K562 (cell line): ENCODE results near the gene RBM28. TPM values are rescaled to one million over a fixed set of nuclear protein-coding genes. Genes with fewer than 3 reads are reported as not detected.
A peak's percentile ranks its signal among the peaks of the same experiment; 100 is the strongest.

Experiments used
- E2F8 ChIP-seq: fragments of 450-650 bp; IDR thresholded peaks from 2 replicates; pipeline ENCODE4 v1.7.1; 2018; ENCODE audit warnings: mild to moderate bottlenecking, low read depth; ENCODE audit not compliant: partially characterized antibody
- EP400 ChIP-seq: fragments of 450-650 bp; IDR thresholded peaks from 2 replicates; pipeline ENCODE4 v1.6.1; 2017; ENCODE audit warnings: antibody characterized with exemption, mild to moderate bottlenecking, moderate library complexity
- ESRRB ChIP-seq: fragments of 250-450 bp; sonication (Bioruptor Pico); IDR thresholded peaks from 2 replicates; pipeline ENCODE4 v1.5.0; 2020; ENCODE audit warnings: mild to moderate bottlenecking, moderate library complexity, borderline replicate concordance
- HEY1 ChIP-seq: fragments of 250-450 bp; sonication (Bioruptor Pico); IDR thresholded peaks from 2 replicates; pipeline ENCODE4 v1.5.0; 2020; ENCODE audit warnings: mild to moderate bottlenecking, moderate library complexity, borderline replicate concordance
- HMGN3 ChIP-seq: IDR thresholded peaks from 2 replicates; pipeline ENCODE4 v1.6.1; 2011; ENCODE audit warnings: borderline replicate concordance, low read depth, mild to moderate bottlenecking, mixed read lengths, low read length; ENCODE audit not compliant: insufficient read length; ENCODE audit errors: extremely low read depth
- KAT2B ChIP-seq: IDR thresholded peaks from one replicate; pipeline ENCODE4 v1.6.1; 2012; ENCODE audit warnings: low read depth, mild to moderate bottlenecking, control low read depth, inconsistent platforms, low read length, moderate library complexity
- MEIS2 ChIP-seq: fragments of 450-650 bp; IDR thresholded peaks from 2 replicates; pipeline ENCODE4 v1.6.1; 2014; ENCODE audit warnings: mild to moderate bottlenecking; ENCODE audit not compliant: partially characterized antibody
- MYBL2 ChIP-seq, 2 experiments: fragments of 450-650 bp in 1 of 2; sonication (generic) in 1 of 2; formaldehyde crosslinking in 1 of 2; IDR thresholded peaks; 2 replicates each; pipeline versions ENCODE4 v1.6.1 to v1.8.1; 2017 to 2022; ENCODE audit warnings: borderline replicate concordance in 1 of 2, inconsistent platforms in 1 of 2, low read depth in 1 of 2, mild to moderate bottlenecking in 1 of 2, missing genetic modification reagents in 1 of 2, moderate library complexity in 1 of 2
- PCBP1 ChIP-seq: fragments of 200-400 bp; formaldehyde crosslinking; IDR thresholded peaks from 2 replicates; pipeline ENCODE4 v1.6.1; 2018; ENCODE audit warnings: mild to moderate bottlenecking, low read depth, low read length; ENCODE audit not compliant: poor library complexity, severe bottlenecking
- SNIP1 ChIP-seq: fragments of 450-650 bp; IDR thresholded peaks from 2 replicates; pipeline ENCODE4 v1.7.1; 2017; ENCODE audit warnings: low read depth, mild to moderate bottlenecking
- SP1 ChIP-seq: sonication (generic); formaldehyde crosslinking; IDR thresholded peaks from 2 replicates; pipeline ENCODE4 v1.8.1; 2022; ENCODE audit warnings: mild to moderate bottlenecking, missing genetic modification reagents
- SRSF7 ChIP-seq: fragments of 200-400 bp; formaldehyde crosslinking; optimal IDR thresholded peaks from 2 replicates; pipeline ENCODE3; 2017; ENCODE audit warnings: mild to moderate bottlenecking, low read depth, low read length
- SRSF9 ChIP-seq: fragments of 200-400 bp; formaldehyde crosslinking; IDR thresholded peaks from 2 replicates; pipeline ENCODE4 v1.6.1; 2017; ENCODE audit warnings: low read depth, low read length, borderline replicate concordance
- USF1 ChIP-seq: sonication (generic); formaldehyde crosslinking; IDR thresholded peaks from 2 replicates; pipeline ENCODE4 v1.9.0; 2022; ENCODE audit warnings: mild to moderate bottlenecking, missing genetic modification reagents
- polyA plus RNA-seq, 8 experiments: library from polyadenylated mRNA; depleted of rRNA in 4 of 8; stranded (reverse) in 5 of 8; unstranded in 3 of 8; fragments of >200 nt; fragmentation: Nextera tagmentation in 2 of 8; fragmentation: Illumina TruSeq in 1 of 8; extraction: Ambion mirVana in 2 of 8; extraction: Trizol in 1 of 8; gene quantifications; 2 replicates each; pipeline versions ENCODE4 v1.2.1 to v1.2.3, GENCODE V29; 2011 to 2014; ENCODE audit warnings: inconsistent platforms in 1 of 8, missing spikeins in 1 of 8
- total RNA-seq, 7 experiments: library from RNA; depleted of rRNA in 6 of 7; stranded (reverse); fragments of >200 nt in 6 of 7; fragmentation: Illumina TruSeq in 2 of 7; extraction: Trizol in 2 of 7; gene quantifications; 2 replicates each; pipeline versions ENCODE4 v1.2.1 to v1.2.3, GENCODE V29; 2011 to 2021; ENCODE audit warnings: low replicate concordance in 1 of 7
- TF ChIP-seq, protein P1 (sequence below): sonication (generic); formaldehyde crosslinking; IDR thresholded peaks from 2 replicates; pipeline ENCODE4 v1.8.1; 2023; ENCODE audit warnings: mild to moderate bottlenecking, missing genetic modification reagents
- TF ChIP-seq, protein P2 (sequence below): fragments of 200-800 bp; sonication (Bioruptor generic); IDR thresholded peaks from 2 replicates; pipeline ENCODE4 v1.6.1; 2016; ENCODE audit warnings: missing genetic modification characterization, missing compliant biosample characterization

RBM28 gene
- total and polyA plus RNA-seq, 9 of the 15 experiments (the other 6 are each of a cell fraction or from before 2014, with no cell fraction given), result 65.8 to 213 (median 138) TPM

GRCh38 chr7:128381161-128381821 is 37.6 kb upstream of the RBM28 start (continued):
- TF ChIP-seq E2F8 (no peak), SRSF9 (no peak), MEIS2 (no peak), HMGN3 (no peak), KAT2B (no peak), SNIP1 (no peak), SP1 (no peak), MYBL2 (IDR thresholded peaks at IDR 0.05; ENCODE audit: low read depth) (no peak), MYBL2 (CRISPR knock-in tag; IDR thresholded peaks at IDR 0.05; ENCODE audit: borderline replicate concordance) (no peak), ESRRB (CRISPR knock-in tag) (no peak), EP400 (no peak), SRSF7 (no peak), HEY1 (CRISPR knock-in tag) (no peak), USF1 (CRISPR knock-in tag) (no peak), PCBP1 (no peak)
- TF ChIP-seq, protein P1, sequence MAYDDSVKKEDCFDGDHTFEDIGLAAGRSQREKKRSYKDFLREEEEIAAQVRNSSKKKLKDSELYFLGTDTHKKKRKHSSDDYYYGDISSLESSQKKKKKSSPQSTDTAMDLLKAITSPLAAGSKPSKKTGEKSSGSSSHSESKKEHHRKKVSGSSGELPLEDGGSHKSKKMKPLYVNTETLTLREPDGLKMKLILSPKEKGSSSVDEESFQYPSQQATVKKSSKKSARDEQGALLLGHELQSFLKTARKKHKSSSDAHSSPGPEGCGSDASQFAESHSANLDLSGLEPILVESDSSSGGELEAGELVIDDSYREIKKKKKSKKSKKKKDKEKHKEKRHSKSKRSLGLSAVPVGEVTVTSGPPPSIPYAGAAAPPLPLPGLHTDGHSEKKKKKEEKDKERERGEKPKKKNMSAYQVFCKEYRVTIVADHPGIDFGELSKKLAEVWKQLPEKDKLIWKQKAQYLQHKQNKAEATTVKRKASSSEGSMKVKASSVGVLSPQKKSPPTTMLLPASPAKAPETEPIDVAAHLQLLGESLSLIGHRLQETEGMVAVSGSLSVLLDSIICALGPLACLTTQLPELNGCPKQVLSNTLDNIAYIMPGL (CRISPR knock-in tag), result peak; percentile 37; the same call in 1 of the 2 replicates
- TF ChIP-seq, protein P2, sequence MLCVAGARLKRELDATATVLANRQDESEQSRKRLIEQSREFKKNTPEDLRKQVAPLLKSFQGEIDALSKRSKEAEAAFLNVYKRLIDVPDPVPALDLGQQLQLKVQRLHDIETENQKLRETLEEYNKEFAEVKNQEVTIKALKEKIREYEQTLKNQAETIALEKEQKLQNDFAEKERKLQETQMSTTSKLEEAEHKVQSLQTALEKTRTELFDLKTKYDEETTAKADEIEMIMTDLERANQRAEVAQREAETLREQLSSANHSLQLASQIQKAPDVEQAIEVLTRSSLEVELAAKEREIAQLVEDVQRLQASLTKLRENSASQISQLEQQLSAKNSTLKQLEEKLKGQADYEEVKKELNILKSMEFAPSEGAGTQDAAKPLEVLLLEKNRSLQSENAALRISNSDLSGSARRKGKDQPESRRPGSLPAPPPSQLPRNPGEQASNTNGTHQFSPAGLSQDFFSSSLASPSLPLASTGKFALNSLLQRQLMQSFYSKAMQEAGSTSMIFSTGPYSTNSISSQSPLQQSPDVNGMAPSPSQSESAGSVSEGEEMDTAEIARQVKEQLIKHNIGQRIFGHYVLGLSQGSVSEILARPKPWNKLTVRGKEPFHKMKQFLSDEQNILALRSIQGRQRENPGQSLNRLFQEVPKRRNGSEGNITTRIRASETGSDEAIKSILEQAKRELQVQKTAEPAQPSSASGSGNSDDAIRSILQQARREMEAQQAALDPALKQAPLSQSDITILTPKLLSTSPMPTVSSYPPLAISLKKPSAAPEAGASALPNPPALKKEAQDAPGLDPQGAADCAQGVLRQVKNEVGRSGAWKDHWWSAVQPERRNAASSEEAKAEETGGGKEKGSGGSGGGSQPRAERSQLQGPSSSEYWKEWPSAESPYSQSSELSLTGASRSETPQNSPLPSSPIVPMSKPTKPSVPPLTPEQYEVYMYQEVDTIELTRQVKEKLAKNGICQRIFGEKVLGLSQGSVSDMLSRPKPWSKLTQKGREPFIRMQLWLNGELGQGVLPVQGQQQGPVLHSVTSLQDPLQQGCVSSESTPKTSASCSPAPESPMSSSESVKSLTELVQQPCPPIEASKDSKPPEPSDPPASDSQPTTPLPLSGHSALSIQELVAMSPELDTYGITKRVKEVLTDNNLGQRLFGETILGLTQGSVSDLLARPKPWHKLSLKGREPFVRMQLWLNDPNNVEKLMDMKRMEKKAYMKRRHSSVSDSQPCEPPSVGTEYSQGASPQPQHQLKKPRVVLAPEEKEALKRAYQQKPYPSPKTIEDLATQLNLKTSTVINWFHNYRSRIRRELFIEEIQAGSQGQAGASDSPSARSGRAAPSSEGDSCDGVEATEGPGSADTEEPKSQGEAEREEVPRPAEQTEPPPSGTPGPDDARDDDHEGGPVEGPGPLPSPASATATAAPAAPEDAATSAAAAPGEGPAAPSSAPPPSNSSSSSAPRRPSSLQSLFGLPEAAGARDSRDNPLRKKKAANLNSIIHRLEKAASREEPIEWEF (CRISPR knock-in tag), result no peak
